ENCODE data around the gene COL17A1.
A peak's percentile ranks its signal among the peaks of the same experiment; 100 is the strongest.

The COL17A1 gene

GRCh38 chr10:104016661-104017060 lies 69.0 kb downstream of the COL17A1 start:
- no peak overlapping the region for H3K4me3 ChIP-seq (ENCODE audit: low read length)

GRCh38 chr10:104014176-104014575 lies 71.5 kb downstream of the COL17A1 start:
- no peak overlapping the region for H3K4me3 ChIP-seq (ENCODE audit: low read length)
- no peak for DNase-seq (ENCODE audit: low read depth, low spot score)

More at GRCh38 chr10:104016661-104017060, 69.0 kb downstream of the COL17A1 start:
- DNase-seq (ENCODE audit: low read depth, low spot score) = no peak

- no peak for DNase-seq (ENCODE audit: low read depth, low spot score)
- no peak overlapping the region for H3K4me3 ChIP-seq (ENCODE audit: low read length)
Observed at GRCh38 chr10:104013489-104013888, 72.2 kb downstream of the COL17A1 start.

DNA sequence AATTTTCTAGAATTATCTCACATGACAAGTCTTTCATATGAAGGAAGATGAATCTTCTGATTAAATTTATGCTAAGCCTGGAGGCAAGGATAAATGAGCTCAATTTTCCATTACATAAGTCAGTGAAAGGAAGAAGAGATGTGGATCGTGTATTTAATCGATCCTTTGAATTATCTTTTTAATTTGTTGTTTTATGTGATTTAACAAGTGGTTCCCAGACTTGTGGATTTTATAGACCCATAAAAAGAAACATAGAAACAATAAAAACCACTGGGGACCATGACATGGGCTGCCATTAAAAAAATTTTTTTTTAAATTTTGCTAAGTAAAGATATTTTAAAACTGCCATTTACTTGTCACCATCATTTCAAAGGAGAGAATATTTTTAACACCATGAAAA lies 73.8 kb downstream of the COL17A1 start:
- no peak for DNase-seq (ENCODE audit: low read depth, low spot score)
- no peak overlapping the region for H3K4me3 ChIP-seq (ENCODE audit: low read length)

DNA sequence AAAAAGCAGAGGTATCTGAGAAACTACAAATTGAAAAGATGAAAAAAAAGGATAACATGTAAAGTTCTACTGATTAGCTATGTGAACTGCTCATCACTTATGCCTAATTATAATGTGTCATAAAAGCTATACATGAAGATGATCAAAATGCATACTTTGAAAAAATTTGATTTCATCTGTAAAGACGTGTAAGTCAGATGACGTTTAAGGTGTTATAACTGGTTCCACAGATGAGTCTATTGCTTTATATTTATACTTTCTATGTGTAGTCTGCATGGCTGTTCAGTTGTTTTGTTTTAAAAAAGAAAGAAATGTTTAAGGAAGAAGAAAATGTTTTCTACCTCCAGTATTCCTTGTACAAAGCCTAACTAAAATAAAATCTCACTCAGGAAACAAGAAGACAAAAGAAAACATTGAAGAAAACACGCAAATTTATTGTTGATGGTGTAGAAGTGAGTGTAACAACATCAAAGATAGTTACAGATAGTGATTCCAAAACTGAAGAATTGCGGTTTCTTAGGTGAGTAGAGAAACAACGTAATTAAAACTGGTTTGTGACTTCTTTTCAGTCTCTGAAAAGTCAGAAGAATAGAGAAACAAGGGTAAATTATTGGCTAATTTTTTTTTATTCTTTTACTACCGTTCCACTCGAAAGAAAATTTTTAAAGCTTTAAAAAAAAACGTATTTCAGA lies 80.4 kb downstream of the COL17A1 start:
- no peak for DNase-seq (ENCODE audit: low read depth, low spot score)
- H3K4me3 ChIP-seq (ENCODE audit: low read length) = no peak overlapping the region

DNA sequence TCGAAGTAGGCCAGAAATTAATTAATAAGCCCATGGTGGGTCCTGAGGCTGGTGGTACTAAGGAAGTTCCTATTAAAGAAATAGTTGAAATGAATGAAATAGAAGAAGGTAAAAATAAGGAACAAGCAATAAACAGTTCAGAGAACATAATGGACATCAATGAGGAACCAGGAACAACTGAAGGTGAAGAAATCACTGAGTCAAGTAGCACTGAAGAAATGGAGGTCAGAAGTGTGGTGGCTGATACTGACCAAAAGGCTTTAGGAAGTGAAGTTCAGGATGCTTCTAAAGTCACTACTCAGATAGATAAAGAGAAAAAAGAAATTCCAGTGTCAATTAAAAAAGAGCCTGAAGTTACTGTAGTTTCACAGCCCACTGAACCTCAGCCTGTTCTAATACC lies 82.8 kb downstream of the COL17A1 start:
- no peak overlapping the region for H3K4me3 ChIP-seq (ENCODE audit: low read length)
- no peak for DNase-seq (ENCODE audit: low read depth, low spot score)

DNA sequence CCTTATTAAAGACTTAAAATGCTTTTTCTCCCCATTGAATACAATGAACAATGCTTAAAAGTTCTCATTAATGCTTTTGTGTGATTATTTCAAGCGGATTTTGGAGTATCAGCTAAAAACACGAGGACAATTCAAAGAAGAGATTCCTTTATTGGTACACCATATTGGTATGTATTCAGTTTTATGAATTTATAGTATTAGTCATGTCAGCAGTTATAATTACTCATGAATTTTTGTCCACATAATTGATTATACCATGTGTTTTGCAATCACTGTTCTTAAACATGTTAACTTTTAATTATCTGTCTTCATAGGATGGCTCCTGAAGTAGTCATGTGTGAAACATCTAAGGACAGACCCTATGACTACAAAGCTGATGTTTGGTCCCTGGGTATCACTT lies 86.9 kb downstream of the COL17A1 start:
- no peak overlapping the region for H3K4me3 ChIP-seq (ENCODE audit: low read length)
- DNase-seq (ENCODE audit: low read depth, low spot score) = no peak

DNA sequence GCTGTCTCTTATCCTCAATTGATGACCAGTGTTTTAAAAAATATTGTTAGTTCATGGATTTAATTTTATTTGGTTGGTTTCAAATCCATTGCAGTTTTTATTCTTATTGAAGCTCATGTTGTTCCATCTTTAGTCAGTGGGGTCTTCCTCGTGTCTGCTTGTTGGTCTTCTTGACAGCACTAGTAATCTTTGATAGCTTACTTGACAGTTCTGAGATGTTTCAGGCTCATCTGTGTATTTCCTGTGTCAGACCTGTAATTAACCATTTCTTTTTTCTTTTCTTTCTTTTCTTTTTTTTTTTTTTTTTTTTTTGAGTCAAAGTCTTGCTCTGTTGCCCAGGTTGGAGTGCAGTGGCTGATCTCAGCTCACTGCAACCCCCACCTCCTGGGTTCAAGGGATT lies 90.5 kb downstream of the COL17A1 start:
- DNase-seq (ENCODE audit: low read depth, low spot score) = no peak
- no peak overlapping the region for H3K4me3 ChIP-seq (ENCODE audit: low read length)

DNA sequence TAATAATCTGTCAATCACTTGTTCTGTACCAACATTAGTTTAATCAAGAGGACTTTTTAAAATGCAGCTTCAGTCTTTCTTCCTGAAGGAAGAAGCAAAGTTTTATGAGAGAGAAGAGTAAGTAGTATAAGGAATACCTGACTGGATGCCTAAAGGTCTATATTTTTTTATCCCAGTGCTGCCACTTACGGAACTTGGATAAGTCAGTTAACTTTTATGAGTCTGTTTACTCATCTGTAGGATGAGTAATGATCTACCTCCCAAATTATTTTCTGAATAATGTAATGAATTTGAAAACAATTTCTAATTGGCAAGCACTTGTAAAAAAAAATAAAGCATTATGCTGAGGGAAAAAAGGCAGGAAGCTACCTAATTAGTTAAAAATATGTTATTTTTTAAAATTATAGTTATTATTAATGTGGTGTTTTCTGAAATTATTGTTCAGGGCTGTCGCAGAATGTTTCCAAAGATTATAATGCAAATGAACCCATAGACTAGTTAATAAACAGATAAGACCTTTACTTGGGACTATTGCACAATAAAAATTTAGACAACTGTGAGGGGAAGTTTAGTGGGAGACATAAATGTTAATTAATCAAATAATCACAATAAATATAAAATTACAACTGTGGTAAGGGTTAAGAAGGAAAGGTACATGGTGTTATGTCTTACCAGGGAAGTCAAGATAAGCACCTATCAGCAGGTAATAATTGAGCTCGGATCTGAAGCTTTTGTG lies 94.1 kb downstream of the COL17A1 start:
- DNase-seq (ENCODE audit: low read depth, low spot score) = no peak
- H3K4me3 ChIP-seq (ENCODE audit: low read length) = no peak overlapping the region

DNA sequence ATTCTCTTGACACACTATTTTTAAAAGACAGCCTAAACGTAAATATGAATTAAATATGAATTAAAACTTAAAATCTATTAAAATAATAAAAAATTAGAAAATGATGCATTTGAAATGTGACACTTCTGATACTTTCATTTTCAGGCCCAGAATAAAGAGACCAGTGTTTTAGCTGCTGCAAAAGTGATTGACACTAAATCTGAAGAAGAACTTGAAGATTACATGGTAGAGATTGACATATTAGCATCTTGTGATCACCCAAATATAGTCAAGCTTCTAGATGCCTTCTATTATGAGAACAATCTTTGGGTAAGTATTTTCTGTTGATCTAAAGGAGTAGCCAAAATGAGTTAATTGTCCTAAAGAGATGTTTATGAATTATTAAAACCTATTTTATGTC lies 95.1 kb downstream of the COL17A1 start:
- H3K4me3 ChIP-seq (ENCODE audit: low read length) = no peak overlapping the region
- DNase-seq (ENCODE audit: low read depth, low spot score) = no peak

- no peak overlapping the region for H3K4me3 ChIP-seq (ENCODE audit: low read length)
- no peak for DNase-seq (ENCODE audit: low read depth, low spot score)
Observed at GRCh38 chr10:103990121-103990520, 95.6 kb downstream of the COL17A1 start.

DNA sequence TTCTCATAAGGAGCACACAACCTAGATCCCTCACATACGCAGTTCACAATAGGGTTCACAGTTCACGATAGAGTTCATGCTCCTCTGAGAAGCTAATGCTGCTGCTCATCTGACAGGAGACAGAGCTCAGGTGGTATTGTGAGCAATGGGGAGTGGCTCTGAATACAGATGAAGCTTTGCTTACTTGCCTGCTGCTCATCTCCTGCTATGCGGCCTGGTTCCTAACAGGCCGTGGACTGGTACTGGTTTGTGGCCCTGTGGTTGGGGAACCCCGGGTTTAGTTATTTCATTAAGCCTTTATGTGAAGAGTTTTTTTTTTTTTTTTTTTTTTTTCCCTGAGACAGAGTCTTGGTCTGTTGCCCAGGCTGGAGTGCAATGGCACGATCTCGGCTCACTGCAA lies 99.3 kb downstream of the COL17A1 start:
- H3K4me3 ChIP-seq (ENCODE audit: low read length) = no peak overlapping the region
- DNase-seq (ENCODE audit: low read depth, low spot score) = no peak

GRCh38 chr10:103985726-103986125 lies 100.0 kb downstream of the COL17A1 start:
- H3K4me3 ChIP-seq (ENCODE audit: low read length) = no peak overlapping the region
- no peak for DNase-seq (ENCODE audit: low read depth, low spot score)

DNA sequence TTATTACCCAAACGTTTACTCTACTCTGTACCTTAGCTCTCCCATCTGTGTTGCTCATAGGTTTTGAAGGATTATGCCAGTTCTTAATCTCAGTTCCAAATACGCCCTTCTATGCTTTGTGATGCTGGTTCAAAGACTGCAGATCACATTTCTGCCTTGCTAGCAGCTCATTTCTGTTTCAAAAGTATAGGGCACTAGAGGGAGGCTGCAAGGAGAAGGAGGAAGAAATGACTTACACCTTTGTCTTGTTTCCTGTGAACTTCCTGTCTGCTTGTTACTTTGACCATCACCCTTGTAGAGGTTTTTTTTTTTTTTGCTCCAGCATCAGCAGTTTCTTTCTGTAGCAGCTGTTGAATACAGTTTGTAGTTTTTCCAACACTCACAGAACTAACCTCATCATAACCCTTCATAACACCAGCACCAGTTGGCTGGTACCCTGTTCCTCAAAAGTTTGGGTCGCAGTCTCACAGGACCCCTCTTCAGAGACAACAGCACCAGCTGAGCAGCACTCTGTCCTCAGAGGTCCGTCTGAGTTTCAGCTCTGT lies 102.2 kb downstream of the COL17A1 start:
- H3K4me3 ChIP-seq (ENCODE audit: low read length) = no peak overlapping the region

DNA sequence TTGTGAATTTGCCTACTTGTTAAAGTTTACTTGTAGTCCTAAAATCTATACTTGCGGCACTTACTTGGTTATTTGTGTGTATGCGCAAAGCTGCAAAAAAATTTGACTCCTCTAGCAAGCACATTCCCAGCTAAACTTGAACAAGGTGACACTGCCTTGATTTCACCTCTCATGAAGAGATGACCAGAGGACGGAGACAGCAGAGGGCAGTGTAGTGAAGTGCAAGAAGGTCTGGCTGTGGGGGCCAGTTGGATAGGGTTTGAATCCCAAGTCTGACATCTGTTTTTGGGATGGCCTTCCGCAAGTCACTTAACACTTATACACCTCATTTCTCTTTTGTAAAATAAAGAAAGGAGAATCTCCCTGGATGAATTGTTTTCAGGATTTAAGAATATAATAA lies 103.0 kb downstream of the COL17A1 start:
- DNase-seq (ENCODE audit: low read depth, low spot score) = no peak
- H3K4me3 ChIP-seq (ENCODE audit: low read length) = no peak overlapping the region

More for the DNA sequence above, 102.2 kb downstream of the COL17A1 start:
- peak; percentile 55 for DNase-seq (ENCODE audit: low read depth, low spot score)
